T-helper 2 cell (primary cell): ENCODE data around the gene TMEM151A.
"Not testable (repeated sequence)": the region's sequence is repeated elsewhere in the genome, so short reads cannot be mapped to it uniquely, and the experiment has no call there.

Experiments
- DNase-seq, 5 experiments: peaks; one replicate each; pipeline versions ENCODE4 v3.0.0 to v3.0.0-alpha.2; 2012 to 2022
- total RNA-seq, 2 donors: gene quantifications; one replicate each; lab custom pipeline; 2026; lab: John Stamatoyannopoulos, UW

TMEM151A gene
- 0.31 to 0.40 reads per million in 2 donors for total RNA-seq

DNA sequence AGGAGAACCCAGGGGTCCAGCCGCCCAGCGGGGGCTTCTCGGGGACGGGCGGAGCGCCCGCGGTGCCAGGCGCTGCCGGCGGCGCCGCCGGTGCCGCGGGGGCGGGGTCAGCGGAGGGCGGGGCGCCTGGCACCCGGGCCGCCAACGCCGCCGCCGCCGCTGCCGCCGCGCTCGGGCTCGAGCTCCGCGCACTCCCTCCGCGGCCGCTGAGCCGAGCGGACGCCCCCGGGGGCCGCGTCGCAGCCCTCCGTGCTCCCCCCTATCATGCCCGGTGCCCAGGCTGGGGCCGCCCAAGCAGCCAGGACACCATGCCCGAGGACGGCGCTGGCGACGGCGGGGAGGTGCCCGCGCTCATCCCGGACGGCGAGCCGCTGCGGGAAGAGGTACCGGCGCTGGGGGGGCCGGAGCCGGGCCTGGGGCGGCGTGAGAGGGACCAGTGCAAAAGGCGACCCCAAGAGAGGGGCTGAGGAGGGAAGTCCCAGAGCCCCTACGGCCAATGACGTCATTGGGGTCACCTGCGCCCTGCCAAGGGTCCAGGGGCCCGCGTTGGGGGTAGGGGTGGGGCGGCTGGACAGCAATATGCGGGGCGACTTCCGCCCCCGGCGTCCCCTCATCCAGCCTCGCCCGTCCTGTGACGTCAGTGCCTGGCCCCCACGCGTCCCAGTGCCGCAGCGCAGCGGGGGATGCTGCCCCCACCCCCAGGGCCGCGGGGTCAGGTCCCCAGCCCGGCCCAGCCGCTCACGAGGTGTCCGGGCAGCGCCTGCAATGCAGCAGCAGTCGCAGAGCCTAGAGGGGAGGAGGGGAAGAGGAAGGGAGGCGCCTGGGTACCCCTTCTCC lies at the start of gene TMEM151A:
TMEM151A (plus strand) TSS at position 189 of the 837 bp plus-strand sequence; CDS start at position 309, 120 bp downstream.
- peak in 1 of 5 experiments; percentile 43 for DNase-seq

DNA sequence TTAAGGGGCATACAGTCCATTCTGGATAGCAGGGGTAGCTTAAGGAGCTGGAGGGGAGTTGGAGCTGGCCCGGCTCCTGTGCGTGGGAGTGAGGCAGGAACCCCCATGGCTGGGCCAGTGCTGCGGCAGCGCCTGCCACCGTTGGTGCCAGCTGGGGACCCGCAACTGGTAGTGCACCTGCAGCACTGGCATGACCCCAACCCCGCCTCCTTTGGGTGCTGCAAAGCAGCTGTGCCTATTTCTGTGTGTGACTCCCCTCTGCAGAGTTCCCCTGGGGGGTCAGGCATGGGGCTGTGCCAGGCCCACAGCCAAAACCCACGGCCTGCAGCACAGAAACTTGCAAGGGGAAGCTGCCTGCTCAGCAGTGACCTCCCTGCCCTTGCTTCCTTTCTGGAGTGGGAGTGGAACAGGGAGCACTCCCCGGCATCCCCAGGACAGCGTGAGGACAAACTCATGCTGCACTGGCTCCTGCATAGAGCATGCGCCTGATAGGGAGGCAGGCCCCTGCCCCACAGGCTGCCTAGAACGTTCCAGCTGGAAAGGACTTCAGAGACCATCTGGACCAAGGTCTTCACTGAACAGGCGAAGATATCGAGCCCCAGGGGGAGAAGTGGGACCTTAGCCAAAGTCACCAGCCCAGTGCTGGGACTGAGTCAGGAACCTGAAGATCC lies 49.5 kb upstream of the TMEM151A start:
- no peak for DNase-seq

DNA sequence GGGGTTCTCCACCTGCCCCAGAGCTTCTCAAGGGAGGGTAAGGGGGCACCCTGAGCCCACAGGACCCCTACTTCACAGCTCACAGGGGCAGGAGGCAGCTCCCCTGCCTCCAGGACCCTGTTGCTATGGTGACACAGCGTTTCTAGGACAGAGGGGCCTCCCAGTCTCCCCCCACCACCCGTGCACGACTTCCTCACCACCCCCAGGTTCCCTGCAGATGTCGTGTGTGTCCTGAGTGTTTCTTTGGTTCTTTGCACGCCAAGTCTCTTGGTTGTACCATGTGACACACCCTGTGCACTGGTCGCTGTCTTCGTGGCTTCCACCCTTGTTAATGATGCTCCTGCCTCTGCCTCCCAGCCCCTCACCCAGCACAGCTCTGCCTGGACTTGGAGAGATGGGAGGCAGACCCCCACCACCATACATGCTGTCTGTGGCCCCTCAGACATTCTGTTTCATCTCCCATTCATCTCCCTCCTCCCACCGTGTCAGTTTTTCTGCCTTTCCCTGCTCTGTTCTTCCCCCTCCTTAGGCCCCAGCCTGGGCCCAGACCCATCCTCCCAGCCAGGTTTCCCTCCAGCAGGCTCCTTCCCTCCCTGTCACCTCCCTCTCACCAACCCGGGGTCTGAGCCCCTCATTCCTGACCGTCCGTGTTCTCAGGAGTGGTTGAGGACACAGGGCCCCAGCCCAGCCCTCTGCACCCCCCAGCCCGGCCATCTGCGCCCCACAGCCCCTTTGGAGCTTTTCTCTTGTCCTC lies 47.7 kb upstream of the TMEM151A start:
- peak in 1 of 5 experiments; percentile 22 for DNase-seq

DNA sequence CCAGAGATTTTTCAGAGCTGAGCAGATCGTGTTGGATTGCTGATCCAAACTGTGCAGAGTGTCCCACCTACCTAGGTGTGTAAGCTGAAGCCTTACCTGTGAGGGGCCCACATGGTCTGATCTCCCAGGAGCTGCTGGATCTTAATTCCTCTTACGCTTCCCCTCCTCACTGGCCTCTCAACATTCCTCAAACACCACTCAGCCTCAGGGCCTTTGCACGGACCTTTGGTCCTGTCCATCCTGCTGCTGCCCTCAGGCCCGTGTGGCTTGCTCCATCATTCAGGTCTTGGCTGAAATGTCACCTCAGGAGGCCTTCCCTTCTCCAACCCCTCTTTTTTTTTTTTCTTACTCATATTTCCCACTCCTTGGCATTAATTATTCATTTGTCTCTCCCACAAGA lies 44.4 kb upstream of the TMEM151A start:
- no peak for DNase-seq

DNA sequence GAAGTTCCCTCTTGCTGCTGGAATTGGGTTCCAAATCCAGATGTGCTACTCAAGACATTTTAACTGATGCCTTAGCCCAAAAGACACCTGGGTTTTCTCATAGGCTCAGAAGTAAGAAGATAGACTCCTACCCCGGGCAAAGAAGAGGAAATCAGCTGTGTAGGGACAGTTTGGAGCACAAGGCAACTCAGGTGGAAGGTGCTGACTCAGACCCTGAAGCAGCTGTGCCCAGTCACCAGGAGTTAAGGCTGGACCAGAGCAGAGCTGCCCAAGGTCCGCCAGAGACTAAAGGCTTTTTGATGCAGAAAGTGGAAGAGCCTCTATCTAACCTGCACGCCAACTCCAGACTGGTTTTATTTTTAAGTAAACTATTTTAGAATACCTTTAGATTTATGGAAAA lies 43.9 kb upstream of the TMEM151A start:
- DNase-seq, result no peak

DNA sequence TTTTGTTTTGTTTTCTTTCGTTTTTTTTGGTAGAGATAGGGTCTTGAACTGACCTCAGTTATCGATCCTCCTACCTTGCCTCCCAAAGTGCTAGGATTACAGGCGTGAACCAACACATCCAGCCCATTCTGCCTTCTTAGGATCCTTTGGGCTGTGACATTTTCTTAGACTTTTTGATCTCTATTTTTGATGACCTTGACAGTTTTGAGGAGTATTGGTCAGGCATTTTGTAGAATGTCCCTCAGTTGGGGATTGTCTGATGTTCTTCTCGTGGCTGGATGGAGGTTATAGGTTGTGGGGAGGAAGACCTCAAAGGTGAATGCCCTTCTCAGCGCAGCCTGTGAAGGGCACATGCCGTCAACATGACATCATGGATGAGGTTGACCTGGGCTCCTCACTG lies 42.8 kb upstream of the TMEM151A start:
- no peak for DNase-seq

DNA sequence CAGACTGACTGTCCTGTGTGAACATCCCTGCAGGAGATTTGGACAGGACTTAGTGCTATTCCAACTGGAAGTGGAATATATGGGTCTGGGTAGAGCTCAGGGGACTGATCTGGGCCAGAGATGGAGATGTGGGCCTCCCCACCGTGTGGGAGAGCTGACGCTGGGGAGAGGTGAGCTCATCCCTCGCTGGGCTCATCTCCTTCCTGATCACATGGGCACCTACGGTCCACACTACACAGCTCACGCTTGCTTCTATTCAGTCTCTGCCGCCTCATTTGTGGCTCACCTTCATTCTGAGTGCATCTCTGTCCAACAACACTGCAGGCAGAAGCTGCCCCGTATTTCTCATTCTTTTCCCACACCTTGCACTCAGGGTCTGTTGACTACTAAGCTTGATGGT lies 39.9 kb upstream of the TMEM151A start:
- DNase-seq, result no peak

DNA sequence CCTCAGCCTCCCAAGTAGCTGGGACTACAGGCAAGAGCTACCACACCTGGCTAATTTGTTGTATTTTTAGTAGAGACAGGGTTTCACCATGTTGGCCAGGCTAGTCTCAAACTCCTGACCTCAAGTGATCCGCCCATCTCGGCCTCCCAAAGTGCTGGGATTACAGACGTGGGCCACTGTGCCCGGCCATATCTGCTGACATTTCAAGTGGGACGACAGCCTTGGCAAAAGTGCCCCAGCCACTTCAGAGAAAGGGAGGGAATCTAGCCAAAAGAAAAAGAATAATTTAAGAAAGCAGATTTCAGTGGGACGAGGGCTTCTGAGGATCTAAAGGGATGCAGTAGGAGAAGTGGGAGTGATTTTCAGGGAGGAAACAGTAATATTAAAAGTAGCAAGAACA lies 38.6 kb upstream of the TMEM151A start:
- DNase-seq, result not testable (repeated sequence)

DNA sequence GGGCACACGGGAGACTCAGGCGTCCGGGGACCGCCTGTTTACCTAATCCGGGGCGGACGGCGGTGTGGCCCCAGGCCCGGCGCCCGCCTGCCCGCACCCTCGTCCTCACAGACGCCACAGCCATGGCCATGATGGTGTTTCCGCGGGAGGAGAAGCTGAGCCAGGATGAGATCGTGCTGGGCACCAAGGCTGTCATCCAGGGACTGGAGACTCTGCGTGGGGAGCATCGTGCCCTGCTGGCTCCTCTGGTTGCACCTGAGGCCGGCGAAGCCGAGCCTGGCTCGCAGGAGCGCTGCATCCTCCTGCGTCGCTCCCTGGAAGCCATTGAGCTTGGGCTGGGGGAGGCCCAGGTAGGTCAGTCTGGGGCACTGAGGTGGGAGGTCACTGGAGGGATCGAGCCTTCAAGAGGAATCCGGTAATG lies 33.2 kb upstream of the TMEM151A start:
- DNase-seq, result no peak

DNA sequence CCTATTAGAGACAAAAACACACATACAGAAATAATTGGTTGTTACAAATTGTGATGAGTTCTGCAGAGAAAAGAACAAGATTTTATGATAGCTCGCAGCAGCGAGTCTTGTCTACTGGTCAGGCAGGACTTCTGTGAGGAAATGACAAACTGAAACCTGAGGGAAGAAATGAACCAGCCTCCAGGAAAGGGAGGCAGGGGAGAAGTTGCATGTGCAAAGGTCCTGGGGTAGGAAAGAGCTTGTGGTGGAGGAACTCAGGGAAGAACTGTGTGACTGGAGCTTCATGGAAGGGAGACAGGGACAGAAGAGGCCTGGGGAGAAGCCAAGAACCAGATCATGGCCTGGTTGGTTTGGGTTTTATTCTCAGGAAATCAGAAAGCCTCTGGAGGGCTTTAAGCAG lies 32.5 kb upstream of the TMEM151A start:
- DNase-seq, result no peak

DNA sequence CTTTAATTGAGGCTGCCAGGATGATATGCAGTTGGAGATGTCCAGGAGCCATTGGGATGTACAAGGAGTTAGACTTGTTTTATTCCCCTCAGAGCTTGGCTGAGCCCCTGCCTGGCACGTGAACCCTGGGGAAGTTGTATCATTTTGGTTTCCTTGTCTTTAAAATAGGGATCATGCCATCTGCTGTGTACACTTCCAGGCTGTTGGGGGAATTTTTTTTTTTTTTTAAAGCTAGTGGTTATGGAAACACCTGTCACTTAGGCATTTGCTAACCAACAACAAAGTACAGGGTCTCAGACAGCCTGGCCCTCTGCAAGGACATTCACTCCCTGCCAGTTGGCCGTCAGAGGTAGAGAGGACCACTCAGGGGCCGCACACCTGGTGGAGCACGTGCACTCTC lies 31.7 kb upstream of the TMEM151A start:
- DNase-seq, result no peak

DNA sequence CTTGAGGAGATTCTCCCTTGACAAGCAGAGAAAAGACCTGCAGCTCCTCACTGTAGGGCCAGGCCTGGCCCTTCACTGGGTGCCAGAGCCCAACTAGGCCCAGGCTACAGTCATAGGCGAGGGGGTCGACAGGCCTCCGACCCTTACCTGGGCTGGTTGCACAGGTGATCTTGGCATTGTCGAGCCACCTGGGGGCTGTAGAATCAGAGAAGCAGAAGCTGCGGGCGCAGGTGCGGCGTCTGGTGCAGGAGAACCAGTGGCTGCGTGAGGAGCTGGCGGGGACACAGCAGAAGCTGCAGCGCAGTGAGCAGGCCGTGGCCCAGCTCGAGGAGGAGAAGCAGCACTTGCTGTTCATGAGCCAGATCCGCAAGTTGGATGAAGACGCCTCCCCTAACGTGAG lies 30.1 kb upstream of the TMEM151A start:
- no peak for DNase-seq

DNA sequence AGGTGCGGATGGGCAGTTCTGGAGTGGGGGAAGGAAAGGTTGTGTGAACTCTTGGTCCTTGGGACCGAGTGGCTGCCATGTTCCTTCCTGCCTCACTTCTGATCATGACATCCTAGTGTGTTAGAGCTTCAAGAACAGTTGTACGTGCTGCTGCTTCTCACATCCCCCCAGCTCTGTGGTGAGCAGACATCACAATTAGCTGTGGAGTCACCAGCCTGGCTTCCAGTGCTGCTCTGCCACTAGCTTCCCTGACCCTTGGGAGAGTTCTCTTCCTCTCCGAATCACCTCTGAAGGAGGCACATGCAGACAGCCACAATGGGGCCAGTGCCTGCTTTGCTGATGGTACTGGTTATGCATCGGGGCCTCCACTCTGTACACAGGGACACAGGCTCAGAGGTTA lies 29.5 kb upstream of the TMEM151A start:
- no peak for DNase-seq

DNA sequence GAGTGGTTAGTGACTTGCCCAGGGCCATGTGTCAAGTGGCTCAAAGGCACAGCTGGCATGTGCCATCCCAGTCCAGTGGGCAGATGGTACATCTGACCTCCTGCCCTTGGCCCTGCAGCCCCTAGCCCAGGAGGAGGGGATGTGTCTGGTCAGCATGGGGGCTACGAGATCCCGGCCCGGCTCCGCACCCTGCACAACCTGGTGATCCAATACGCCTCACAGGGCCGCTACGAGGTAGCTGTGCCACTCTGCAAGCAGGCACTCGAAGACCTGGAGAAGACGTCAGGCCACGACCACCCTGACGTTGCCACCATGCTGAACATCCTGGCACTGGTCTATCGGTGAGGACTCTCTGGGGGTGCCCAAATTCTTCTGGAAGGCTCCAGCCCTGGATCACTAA lies 29.0 kb upstream of the TMEM151A start:
- no peak for DNase-seq

DNA sequence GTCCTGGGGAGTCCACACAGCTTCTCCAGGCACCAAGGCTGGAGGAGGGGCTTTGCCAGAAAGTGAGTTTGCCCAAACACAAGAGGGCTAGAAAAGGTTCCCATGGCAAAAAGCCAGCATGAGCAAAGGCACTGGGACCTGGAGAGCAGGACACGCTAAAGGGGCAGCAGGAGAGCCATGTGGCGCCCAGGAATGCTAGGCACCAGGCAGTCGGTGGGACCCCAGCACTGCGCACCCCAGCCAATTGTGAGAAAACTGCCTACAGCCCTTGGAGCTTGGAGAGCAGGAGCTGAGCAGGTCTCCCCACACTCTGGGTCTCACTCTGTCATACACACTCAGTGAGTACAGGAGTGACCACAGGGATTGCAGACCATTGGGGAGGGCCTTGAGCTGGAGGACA lies 28.5 kb upstream of the TMEM151A start:
- no peak for DNase-seq

DNA sequence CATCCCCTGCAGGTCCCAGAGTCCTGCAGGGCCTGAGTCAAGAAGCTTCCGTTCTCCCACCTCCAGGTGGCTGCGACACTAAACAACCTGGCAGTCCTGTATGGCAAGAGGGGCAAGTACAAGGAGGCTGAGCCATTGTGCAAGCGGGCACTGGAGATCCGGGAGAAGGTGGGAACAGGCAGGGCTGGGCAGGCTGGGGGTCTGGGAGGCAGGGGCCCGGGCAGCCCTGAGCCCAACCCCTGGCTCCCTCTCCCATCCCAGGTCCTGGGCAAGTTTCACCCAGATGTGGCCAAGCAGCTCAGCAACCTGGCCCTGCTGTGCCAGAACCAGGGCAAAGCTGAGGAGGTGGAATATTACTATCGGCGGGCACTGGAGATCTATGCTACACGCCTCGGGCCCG lies 27.9 kb upstream of the TMEM151A start:
- DNase-seq, result no peak

DNA sequence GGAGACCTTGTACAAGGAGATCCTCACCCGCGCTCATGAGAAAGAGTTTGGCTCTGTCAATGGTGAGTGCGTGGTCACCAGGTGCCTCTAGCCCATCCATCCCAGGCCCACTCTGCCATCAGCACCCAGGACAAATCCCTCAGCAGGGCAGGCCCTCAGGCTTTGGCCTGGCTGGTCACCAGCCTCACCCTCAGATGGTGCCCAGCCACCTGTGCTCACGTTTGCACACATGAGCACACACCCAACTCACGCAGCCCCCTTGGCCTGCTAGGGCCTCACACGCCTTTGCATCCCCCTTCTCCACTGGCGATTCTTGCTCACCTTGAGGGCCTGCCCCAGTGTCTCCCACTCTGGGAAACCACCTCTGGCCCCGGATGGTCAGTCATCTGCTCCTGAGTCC lies 27.3 kb upstream of the TMEM151A start:
- no peak for DNase-seq

DNA sequence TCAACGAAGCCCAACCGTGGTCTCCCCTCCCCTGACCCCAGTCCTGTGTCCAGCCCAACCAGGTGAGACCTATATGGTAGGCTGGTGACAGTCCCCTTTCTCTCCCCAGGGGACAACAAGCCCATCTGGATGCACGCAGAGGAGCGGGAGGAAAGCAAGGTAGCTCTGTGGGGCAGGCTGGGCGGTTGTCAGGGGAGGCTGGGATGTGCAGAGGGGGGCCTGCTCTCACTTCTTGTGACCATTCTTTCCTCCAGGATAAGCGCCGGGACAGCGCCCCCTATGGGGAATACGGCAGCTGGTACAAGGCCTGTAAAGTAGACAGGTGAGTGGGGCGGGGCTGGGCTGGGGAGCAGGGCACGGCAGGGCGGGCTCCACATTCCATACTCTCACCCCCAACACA lies 26.8 kb upstream of the TMEM151A start:
- DNase-seq, result peak in 1 of 5 experiments; percentile 32

DNA sequence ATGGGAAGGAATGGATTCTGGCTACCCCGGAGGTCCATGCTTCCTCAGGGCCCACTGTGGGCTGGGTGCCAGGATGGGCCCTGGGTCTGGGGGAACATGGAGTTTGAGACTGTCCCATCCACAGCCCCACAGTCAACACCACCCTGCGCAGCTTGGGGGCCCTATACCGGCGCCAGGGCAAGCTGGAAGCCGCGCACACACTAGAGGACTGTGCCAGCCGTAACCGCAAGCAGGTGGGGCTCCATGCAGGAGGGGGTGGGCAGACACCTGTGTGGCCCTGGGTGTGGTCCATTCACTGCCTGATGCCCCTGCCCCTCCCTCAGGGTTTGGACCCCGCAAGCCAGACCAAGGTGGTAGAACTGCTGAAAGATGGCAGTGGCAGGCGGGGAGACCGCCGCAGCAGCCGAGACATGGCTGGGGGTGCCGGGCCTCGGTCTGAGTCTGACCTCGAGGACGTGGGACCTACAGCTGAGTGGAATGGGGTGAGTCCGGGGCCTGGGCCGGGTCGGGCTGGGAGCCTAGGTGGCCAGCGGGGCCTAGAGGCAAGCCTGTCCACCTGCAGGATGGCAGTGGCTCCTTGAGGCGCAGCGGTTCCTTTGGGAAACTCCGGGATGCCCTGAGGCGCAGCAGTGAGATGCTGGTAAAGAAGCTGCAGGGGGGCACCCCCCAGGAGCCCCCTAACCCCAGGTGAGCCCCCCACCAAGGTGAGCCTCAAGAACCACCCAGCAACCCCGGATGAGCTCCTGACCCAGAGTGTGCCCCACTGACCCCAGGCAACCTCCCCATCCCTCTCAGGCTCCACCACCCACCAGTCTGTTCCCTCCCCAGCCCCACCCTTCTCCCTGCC lies 25.9 kb upstream of the TMEM151A start:
- no peak for DNase-seq

DNA sequence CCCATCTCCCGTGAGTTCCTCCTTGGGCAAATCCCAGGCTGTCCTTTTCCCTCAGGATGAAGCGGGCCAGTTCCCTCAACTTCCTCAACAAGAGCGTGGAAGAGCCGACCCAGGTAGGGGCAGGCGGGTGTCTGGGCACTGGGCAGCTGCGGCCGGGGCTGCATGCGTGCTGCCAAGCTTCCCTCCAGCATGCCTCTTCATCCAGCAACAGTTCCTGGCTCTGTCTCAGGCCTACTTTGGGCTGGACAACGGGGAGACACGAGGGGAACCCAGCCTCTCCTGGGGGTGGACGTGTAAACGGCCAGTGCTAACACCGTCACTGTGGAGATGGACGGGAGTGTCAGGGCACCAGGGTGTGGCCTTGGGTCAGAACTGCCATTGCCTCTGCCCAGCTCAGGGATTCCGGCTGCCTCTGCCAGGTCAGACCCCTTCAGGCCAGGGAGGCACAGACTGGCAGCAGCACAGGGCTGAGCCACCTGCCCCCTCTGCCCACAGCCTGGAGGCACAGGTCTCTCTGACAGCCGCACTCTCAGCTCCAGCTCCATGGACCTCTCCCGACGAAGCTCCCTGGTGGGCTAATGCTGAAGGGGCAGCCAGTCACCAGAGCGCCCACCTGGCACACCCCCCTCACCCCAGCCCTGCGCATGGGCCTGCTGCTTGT lies 25.2 kb upstream of the TMEM151A start:
- no peak for DNase-seq

DNA sequence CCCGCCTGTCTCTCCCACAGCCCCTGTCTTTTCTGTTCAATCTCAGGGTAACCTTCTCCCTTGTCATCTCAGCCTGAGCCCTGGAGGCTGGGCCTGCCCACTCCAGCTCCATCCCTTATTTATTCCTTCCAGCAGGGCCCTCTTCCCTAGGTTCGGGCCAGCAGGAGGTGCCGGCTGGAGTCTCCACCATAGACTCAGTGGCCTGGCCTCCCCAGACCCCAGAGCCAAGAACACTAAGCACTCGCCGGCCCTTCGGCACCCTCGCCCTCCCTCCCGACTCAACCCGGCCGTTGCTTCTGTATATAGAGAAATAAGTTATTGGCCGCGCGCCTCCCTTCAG lies 24.7 kb upstream of the TMEM151A start:
- DNase-seq, result no peak
